ENCODE measurements around the gene OR5T1. TPM values are rescaled to one million over a fixed set of nuclear protein-coding genes. Genes with fewer than 3 reads are reported as not detected.

The OR5T1 gene
- not detected for total RNA-seq
- long read RNA-seq: 0 reads

- intact Hi-C loops (cut with DNase I, micrococcal nuclease): no loop called here
- DNase-seq: no peak
- ATAC-seq: no peak
Measured at GRCh38 chr11:56273854-56274253, at the start of gene OR5T1. OR5T1 (plus strand) TSS chr11:56274154; CDS start chr11:56275639, 1,485 bp downstream.

GRCh38 chr11:56234155-56234554 is 39.8 kb upstream of the OR5T1 start, which contains the start of gene OR5T2:
OR5T2 (minus strand) TSS chr11:56234255; CDS start chr11:56233062, 1,193 bp downstream.
- no peak for DNase-seq
- ATAC-seq: no peak
- intact Hi-C loops (cut with DNase I, micrococcal nuclease): no loop called here

- no peak for DNase-seq
- ATAC-seq: no peak
- intact Hi-C loops (cut with DNase I, micrococcal nuclease): no loop called here
Measured at GRCh38 chr11:56251954-56252353, 22.0 kb upstream of the OR5T1 start, which contains the start of gene OR5T3. OR5T3 (plus strand) TSS chr11:56252254; CDS start chr11:56252254, 0 bp downstream.

- intact Hi-C loops (cut with DNase I, micrococcal nuclease): no loop called here
- ATAC-seq (no peak), DNase-seq (no peak)
Measured at GRCh38 chr11:56271092-56271491, 2.9 kb upstream of the OR5T1 start.

GRCh38 chr11:56292154-56292553 is 18.2 kb downstream of the OR5T1 start, which contains the start of gene OR8H1:
OR8H1 (minus strand) TSS chr11:56292254; CDS start chr11:56291062, 1,192 bp downstream.
- intact Hi-C loops (cut with DNase I, micrococcal nuclease): no loop called here
- no peak for DNase-seq
- ATAC-seq: no peak

GRCh38 chr11:56296898-56297297 is 22.9 kb downstream of the OR5T1 start:
- ATAC-seq (no peak), DNase-seq (no peak)
- intact Hi-C loops (cut with DNase I, micrococcal nuclease): no loop called here

GRCh38 chr11:56307836-56308235 is 33.9 kb downstream of the OR5T1 start:
- intact Hi-C loops (cut with DNase I, micrococcal nuclease): no loop called here
- DNase-seq (no peak), ATAC-seq (no peak)

- DNase-seq: no peak
- ATAC-seq: no peak
- intact Hi-C loops (cut with DNase I, micrococcal nuclease): no loop called here
Measured at GRCh38 chr11:56314844-56315243, 40.9 kb downstream of the OR5T1 start, which contains the start of gene OR8K3. OR8K3 (plus strand) TSS chr11:56315144; CDS start chr11:56318307, 3,163 bp downstream.

Other genes with a start within 250 kb of the OR5T1 start
- gene OR5AS1, start 246.5 kb upstream of the OR5T1 start, total RNA-seq: not detected
- not detected for gene OR8I2, start 180.8 kb upstream of the OR5T1 start, total RNA-seq
- gene OR8H2, start 170.5 kb upstream of the OR5T1 start, total RNA-seq: not detected
- gene OR8H3, start 151.8 kb upstream of the OR5T1 start, total RNA-seq: not detected
- not detected for gene OR8J3, start 134.0 kb upstream of the OR5T1 start, total RNA-seq
- not detected for gene OR8K5, start 113.8 kb upstream of the OR5T1 start, total RNA-seq
- not detected for gene OR5J2, start 97.5 kb upstream of the OR5T1 start, total RNA-seq
- not detected for gene OR5T2, start 39.9 kb upstream of the OR5T1 start, total RNA-seq
- gene OR5T3, start 21.9 kb upstream of the OR5T1 start, total RNA-seq: not detected
- gene OR8H1, start 18.1 kb downstream of the OR5T1 start, total RNA-seq: not detected
- gene OR8K3, start 41.0 kb downstream of the OR5T1 start, total RNA-seq: not detected
- gene OR8K1, start 71.9 kb downstream of the OR5T1 start, total RNA-seq: not detected
- gene OR8J1, start 80.1 kb downstream of the OR5T1 start, total RNA-seq: not detected
- gene OR8U1, start 101.5 kb downstream of the OR5T1 start, total RNA-seq: not detected
- not detected for gene OR5AL1, start 138.5 kb downstream of the OR5T1 start, total RNA-seq
- gene OR5M3, start 199.2 kb downstream of the OR5T1 start, total RNA-seq: not detected
- not detected for gene OR5M8, start 217.2 kb downstream of the OR5T1 start, total RNA-seq

Data from left colon (tissue), 2 donors.